Esophagus squamous epithelium (tissue), 5 donors: Measurements from ENCODE around the gene SLC16A5. TPM values are rescaled to one million over a fixed set of nuclear protein-coding genes. Genes with fewer than 3 reads are reported as not detected.

ENCODE experiments used
- DNase-seq: peaks from one replicate; lab custom pipeline; 2025; lab: John Stamatoyannopoulos, UW
- H3K27ac ChIP-seq, 4 donors: fragments of 200-600 bp; sonication (generic); one replicate each; pipeline ENCODE4 v1.5.1; 2016 to 2019; ENCODE audit warnings: mild to moderate bottlenecking in 1 of 4
- H3K27me3 ChIP-seq, 4 donors: fragments of 200-600 bp; sonication (generic); 1 replicate in 3 of 4; 2 replicates in 1 of 4; pipeline versions ENCODE4 v1.5.1 to v1.6.0; 2017 to 2021; ENCODE audit warnings: antibody characterized with exemption in 1 of 4
- H3K36me3 ChIP-seq, 3 donors: fragments of 200-600 bp; sonication (generic); one replicate each; pipeline ENCODE4 v1.5.1; 2016 to 2019
- H3K4me1 ChIP-seq, 3 donors: fragments of 200-600 bp; sonication (generic); one replicate each; pipeline ENCODE4 v1.5.1; 2017 to 2019
- H3K4me3 ChIP-seq, 4 donors: fragments of 200-600 bp; sonication (generic); 1 replicate in 3 of 4; 2 replicates in 1 of 4; pipeline ENCODE4 v1.5.1; 2016 to 2019; ENCODE audit warnings: mild to moderate bottlenecking in 2 of 4, moderate library complexity in 1 of 4
- H3K9me3 ChIP-seq, 3 donors: fragments of 200-600 bp; sonication (generic); one replicate each; pipeline ENCODE4 v1.5.1; 2016 to 2019
- CTCF ChIP-seq, 6 experiments: fragments of 450-650 bp in 4 of 6; fragments of 200-600 bp in 2 of 6; sonication (generic) in 2 of 6; IDR thresholded peaks; one replicate each; pipeline ENCODE4 v1.5.1; 2016 to 2019; ENCODE audit warnings: antibody characterized with exemption in 6 of 6, mild to moderate bottlenecking in 4 of 6, moderate library complexity in 4 of 6
- POLR2A ChIP-seq, 4 donors: fragments of 450-650 bp; IDR thresholded peaks; one replicate each; pipeline ENCODE4 v1.6.1; 2017; ENCODE audit warnings: antibody characterized with exemption in 4 of 4, mild to moderate bottlenecking in 4 of 4, moderate library complexity in 3 of 4
- WGBS, 2 donors: methylation state at CpG; one replicate each; pipeline ENCODE4 v1.1.5; 2018; 5-methylcytosine and 5-hydroxymethylcytosine counted together
- intact Hi-C: fragments of 100-400 bp; cut with DNase I; formaldehyde crosslinking; loops from one replicate; pipeline ENCODE4 v1.15.0; 2022
- small RNA-seq, 4 donors: library from RNA; depleted of rRNA; stranded (forward); fragments of <200 nt; gene quantifications; one replicate each; pipeline ENCODE3, GENCODE V24; 2016
- total RNA-seq, 4 donors: library from RNA; depleted of rRNA; stranded (reverse); fragments of >200 nt; gene quantifications; one replicate each; pipeline ENCODE4 v1.1.0, GENCODE V29; 2016
- donor health status: DM: yes; HTN: yes; CAD: no.

SLC16A5 gene
- total RNA-seq, 4 donors from 2014 or later, result 13.4 to 22.9 (median 17.4) TPM

- Histone ChIP-seq H3K27me3 (no peaks in the 10 kb centered on the region), H3K4me1 (peaks cover 18 to 51% (median 19%) of the 10 kb centered on the region in 3 donors), H3K36me3 (peaks cover 0 to 5% (median 0%) of the 10 kb centered on the region in 3 donors), H3K4me3 (peak overlapping the region; percentile 74 to 99 (median 84)), H3K9me3 (no peaks in the 10 kb centered on the region), H3K27ac (peak overlapping the region; percentile 83 to 94 (median 88))
- no peak for TF ChIP-seq CTCF (IDR thresholded peaks at IDR 0.05)
- TF ChIP-seq POLR2A (IDR thresholded peaks at IDR 0.05), result no peak
- no peak for DNase-seq
- WGBS, 2 donors, result 3 to 4% methylated on average over 25 to 26 of the region's 28 CpGs
- intact Hi-C loops, result no loop called here
These were observed 65.4 kb downstream of the SLC16A5 start for GRCh38 chr17:75152922-75153779.

- intact Hi-C loops, result no loop called here
- peak overlapping the region; percentile 83 to 94 (median 88) for H3K27ac ChIP-seq
- no peak for TF ChIP-seq POLR2A (IDR thresholded peaks at IDR 0.05)
- no peak for TF ChIP-seq CTCF (IDR thresholded peaks at IDR 0.05)
- no peaks in the 10 kb centered on the region for H3K27me3 ChIP-seq
- no peaks in the 10 kb centered on the region for H3K9me3 ChIP-seq
- 0% methylated on average over 3 to 7 of the region's 35 CpGs for WGBS, 2 donors
- no peaks in the 10 kb centered on the region for H3K36me3 ChIP-seq
- peaks cover 19 to 58% (median 22%) of the 10 kb centered on the region in 3 donors for H3K4me1 ChIP-seq
- DNase-seq, result no peak
- H3K4me3 ChIP-seq, result peak overlapping the region; percentile 74 to 99 (median 84)
These were observed 66.0 kb downstream of the SLC16A5 start for GRCh38 chr17:75153780-75154194.

- 3 to 5% methylated on average over 16 to 23 of the region's 67 CpGs for WGBS, 2 donors
- Histone ChIP-seq H3K9me3 (no peaks in the 10 kb centered on the region), H3K27me3 (no peaks in the 10 kb centered on the region), H3K36me3 (no peaks in the 10 kb centered on the region), H3K4me3 (peak within 1 kb of the TSS; percentile 74 to 99 (median 84)), H3K4me1 (peaks cover 19 to 64% (median 23%) of the 10 kb centered on the region in 3 donors), H3K27ac (peak within 1 kb of the TSS; percentile 83 to 94 (median 88))
- intact Hi-C loops, result no loop called here
- peak; percentile 91 for DNase-seq
- TF ChIP-seq CTCF (IDR thresholded peaks at IDR 0.05) (peak in 1 of 6 experiments; percentile 18), POLR2A (IDR thresholded peaks at IDR 0.05) (peak; percentile 53 to 100 (median 83))
These were observed 66.7 kb downstream of the SLC16A5 start, which contains the start of gene JPT1 for GRCh38 chr17:75154195-75155106. TSS of gene JPT1 (minus strand) at chr17:75154512. CDS start at chr17:75154397, 115 bp downstream.

- TF ChIP-seq CTCF (IDR thresholded peaks at IDR 0.05), result no peak
- TF ChIP-seq POLR2A (IDR thresholded peaks at IDR 0.05), result no peak
- Histone ChIP-seq H3K4me1 (peaks cover 19 to 70% (median 27%) of the 10 kb centered on the region in 3 donors), H3K27ac (peak overlapping the region; percentile 19 to 90 (median 82)), H3K36me3 (no peaks in the 10 kb centered on the region), H3K9me3 (no peaks in the 10 kb centered on the region), H3K27me3 (no peaks in the 10 kb centered on the region), H3K4me3 (peak overlapping the region in 2 of 4 donors; percentile 74 to 99)
- intact Hi-C loops, result no loop called here
- WGBS, 2 donors, result 30 to 58% methylated on average over 3 of the region's 3 CpGs
- no peak for DNase-seq
These were observed 67.4 kb downstream of the SLC16A5 start for GRCh38 chr17:75155191-75155601.

Small RNAs within 50 kb of the gene (small RNA-seq; reads per million reads assigned to genes)
- gene AC111186.1 (0 reads per million in 4 donors), gene RF00019 (0 reads per million in 4 donors), gene RN7SL573P (0 reads per million in 4 donors)

Other genes starting within 250 kb of the SLC16A5 start
- 1 to 10 TPM in 1 of 4 donors, under 1 TPM in 2, not detected in 1; 0.13 to 4.6 (median 0.19) TPM for gene GRIN2C, start 228.1 kb upstream of the SLC16A5 start, total RNA-seq
- gene FDXR, start 215.0 kb upstream of the SLC16A5 start, total RNA-seq, result 10 to 100 TPM; 24.4 to 46.4 (median 32.4) TPM
- 1 to 10 TPM in 2 of 4 donors, under 1 TPM in 2; 0.19 to 6.0 (median 1.9) TPM for gene FADS6, start 194.3 kb upstream of the SLC16A5 start, total RNA-seq
- 10 to 100 TPM in 1 of 4 donors, 1 to 10 TPM in 3; 2.9 to 12.1 (median 6.7) TPM for gene USH1G, start 164.7 kb upstream of the SLC16A5 start, total RNA-seq
- gene OTOP2, start 163.7 kb upstream of the SLC16A5 start, total RNA-seq, result 1 to 10 TPM in 1 of 4 donors, under 1 TPM in 2, not detected in 1; 0.38 to 1.4 (median 0.41) TPM
- gene OTOP3, start 152.1 kb upstream of the SLC16A5 start, total RNA-seq, result 10 to 100 TPM in 3 of 4 donors, 1 to 10 TPM in 1; 7.1 to 33.9 (median 24.0) TPM
- 1 to 10 TPM; 1.7 to 6.3 (median 2.6) TPM for gene HID1, start 115.2 kb upstream of the SLC16A5 start, total RNA-seq
- 1 to 10 TPM; 5.3 to 7.9 (median 6.7) TPM for gene CDR2L, start 100.3 kb upstream of the SLC16A5 start, total RNA-seq
- 100 to 1,000 TPM in 1 of 4 donors, 10 to 100 TPM in 3; 44.4 to 110 (median 61.6) TPM for gene MRPL58, start 75.3 kb upstream of the SLC16A5 start, total RNA-seq
- gene ATP5PD, start 41.0 kb upstream of the SLC16A5 start, total RNA-seq, result 100 to 1,000 TPM; 252 to 300 (median 277) TPM
- 10 to 100 TPM; 11.5 to 17.6 (median 14.2) TPM for gene KCTD2, start 40.7 kb upstream of the SLC16A5 start, total RNA-seq
- 1 to 10 TPM; 4.0 to 9.1 (median 5.3) TPM for gene ARMC7, start 22.0 kb downstream of the SLC16A5 start, total RNA-seq
- gene NT5C, start 43.8 kb downstream of the SLC16A5 start, total RNA-seq, result 10 to 100 TPM; 81.7 to 97.5 (median 88.4) TPM
- gene JPT1, start 66.6 kb downstream of the SLC16A5 start, total RNA-seq, result 100 to 1,000 TPM in 3 of 4 donors, 10 to 100 TPM in 1; 82.2 to 249 (median 196) TPM
- 100 to 1,000 TPM in 1 of 4 donors, 10 to 100 TPM in 3; 49.5 to 110 (median 69.5) TPM for gene SUMO2, start 95.0 kb downstream of the SLC16A5 start, total RNA-seq
- gene NUP85, start 117.7 kb downstream of the SLC16A5 start, total RNA-seq, result 10 to 100 TPM; 17.5 to 33.3 (median 29.0) TPM
- 10 to 100 TPM; 23.9 to 39.2 (median 29.8) TPM for gene GGA3, start 173.7 kb downstream of the SLC16A5 start, total RNA-seq
- gene MRPS7, start 173.9 kb downstream of the SLC16A5 start, total RNA-seq, result 10 to 100 TPM; 42.2 to 62.6 (median 48.7) TPM
- 10 to 100 TPM; 14.6 to 28.0 (median 21.2) TPM for gene MIF4GD, start 183.3 kb downstream of the SLC16A5 start, total RNA-seq
- 10 to 100 TPM in 2 of 4 donors, 1 to 10 TPM in 2; 9.2 to 15.2 (median 11.2) TPM for gene SLC25A19, start 201.5 kb downstream of the SLC16A5 start, total RNA-seq